Calu3 (cell line): ENCODE data around the gene SGSM1. TPM values are rescaled to one million over a fixed set of nuclear protein-coding genes. Genes with fewer than 3 reads are reported as not detected.

Experiments used
- BruUV-seq: library from RNA; stranded (reverse); fragments of 400-500 nt; replicated peaks from 2 replicates; lab custom pipeline; 2021; lab: Mats Ljungman, UMichigan
- CTCF ChIA-PET: fragments of 300-600 bp; sonication (Branson Sonifier 250); formaldehyde crosslinking; loops from one replicate; lab custom pipeline; 2022; ENCODE audit warnings: antibody characterized with exemption; lab: Charles Lee
- DNase-seq: peaks from one replicate; pipeline ENCODE4 v3.0.0; 2022
- H3K27ac Mint-ChIP-seq: one replicate; pipeline ENCODE4 v1.8.0; 2022; ENCODE audit warnings: mixed read lengths; ENCODE audit not compliant: unreplicated experiment
- H3K27me3 Mint-ChIP-seq: one replicate; pipeline ENCODE4 v1.8.0; 2022; ENCODE audit warnings: mixed read lengths; ENCODE audit not compliant: unreplicated experiment
- H3K36me3 Mint-ChIP-seq: one replicate; pipeline ENCODE4 v1.8.0; 2022; ENCODE audit warnings: mild to moderate bottlenecking, moderate library complexity, mixed read lengths; ENCODE audit not compliant: insufficient read depth, unreplicated experiment
- H3K4me1 Mint-ChIP-seq: one replicate; pipeline ENCODE4 v1.8.0; 2022; ENCODE audit warnings: mild to moderate bottlenecking, low read depth, mixed read lengths; ENCODE audit not compliant: unreplicated experiment
- H3K4me3 Mint-ChIP-seq: one replicate; pipeline ENCODE4 v1.8.0; 2022; ENCODE audit warnings: mild to moderate bottlenecking, low read depth, moderate library complexity, mixed read lengths; ENCODE audit not compliant: unreplicated experiment
- H3K9me3 Mint-ChIP-seq: one replicate; pipeline ENCODE4 v1.8.0; 2022; ENCODE audit warnings: low read depth, mixed read lengths; ENCODE audit not compliant: unreplicated experiment
- CTCF ChIP-seq: fragments of 200-600 bp; IDR thresholded peaks from one replicate; pipeline ENCODE4 v1.8.0; 2022; ENCODE audit warnings: antibody characterized with exemption; ENCODE audit not compliant: unreplicated experiment
- intact Hi-C: fragments of 100-400 bp; cut with micrococcal nuclease; formaldehyde crosslinking; loops from one replicate; pipeline ENCODE4 v1.10.0; 2022; ENCODE audit not compliant: unreplicated experiment
- total RNA-seq: library from RNA; stranded (reverse); gene quantifications from 2 replicates; pipeline ENCODE4 v1.2.3, GENCODE V29; 2022

The SGSM1 gene
- total RNA-seq, 1 experiment from 2014 or later, result 0.07 TPM

GRCh38 chr22:24937114-24937513 lies 131.1 kb downstream of the SGSM1 start:
- no peak overlapping the region for H3K27ac Mint-ChIP-seq
- no TSS peak for BruUV-seq
- no peak overlapping the region for H3K4me3 Mint-ChIP-seq
- CTCF ChIA-PET, result interaction anchor here (0.9 to 1.2 kb wide), 4 partner anchors 10 to 168 kb away, joined by 3 to 4 read pairs (median 4); no protein-coding TSS in a partner anchor
- no peaks in the 10 kb centered on the region for H3K9me3 Mint-ChIP-seq
- no peaks in the 10 kb centered on the region for H3K4me1 Mint-ChIP-seq
- H3K27me3 Mint-ChIP-seq, result peaks cover 5% of the 10 kb centered on the region
- no peaks in the 10 kb centered on the region for H3K36me3 Mint-ChIP-seq
- intact Hi-C loops, result loop anchor here (1.0 to 2.0 kb wide), 2 partner anchors 120 to 168 kb away; no protein-coding TSS in a partner anchor
- DNase-seq, result peak; percentile 42
- peak; percentile 53 for TF ChIP-seq CTCF

GRCh38 chr22:24938741-24939341 lies 132.8 kb downstream of the SGSM1 start:
- no peak overlapping the region for H3K27ac Mint-ChIP-seq
- intact Hi-C loops, result loop anchor here (1.0 kb wide), 1 partner anchor 109 kb away; no protein-coding TSS in a partner anchor
- peaks cover 2% of the 10 kb centered on the region for H3K4me1 Mint-ChIP-seq
- peak; percentile 57 for DNase-seq
- no peaks in the 10 kb centered on the region for H3K36me3 Mint-ChIP-seq
- H3K9me3 Mint-ChIP-seq, result no peaks in the 10 kb centered on the region
- H3K4me3 Mint-ChIP-seq, result no peak overlapping the region
- no peaks in the 10 kb centered on the region for H3K27me3 Mint-ChIP-seq
- TF ChIP-seq CTCF, result peak; percentile 70
- CTCF ChIA-PET, result interaction anchor here (0.7 to 2.3 kb wide), 3 partner anchors 109 to 167 kb away, joined by 3 to 13 read pairs (median 11); no protein-coding TSS in a partner anchor
- no TSS peak for BruUV-seq

GRCh38 chr22:24942301-24942700 lies 136.3 kb downstream of the SGSM1 start:
- intact Hi-C loops, result no loop called here
- no TSS peak for BruUV-seq
- peaks cover 18% of the 10 kb centered on the region for H3K4me1 Mint-ChIP-seq

More at GRCh38 chr22:24942301-24942700, 136.3 kb downstream of the SGSM1 start:
- Mint-ChIP-seq H3K4me3 (no peak overlapping the region), H3K9me3 (no peaks in the 10 kb centered on the region), H3K27ac (no peak overlapping the region), H3K36me3 (no peaks in the 10 kb centered on the region), H3K27me3 (no peaks in the 10 kb centered on the region)
- no peak for DNase-seq
- no peak for TF ChIP-seq CTCF
- CTCF ChIA-PET, result interaction anchor here (0.6 kb wide), 2 partner anchors 17 to 212 kb away, joined by 3 to 5 read pairs; no protein-coding TSS in a partner anchor
